ENCODE data around the gene FKBP1A.

DNA sequence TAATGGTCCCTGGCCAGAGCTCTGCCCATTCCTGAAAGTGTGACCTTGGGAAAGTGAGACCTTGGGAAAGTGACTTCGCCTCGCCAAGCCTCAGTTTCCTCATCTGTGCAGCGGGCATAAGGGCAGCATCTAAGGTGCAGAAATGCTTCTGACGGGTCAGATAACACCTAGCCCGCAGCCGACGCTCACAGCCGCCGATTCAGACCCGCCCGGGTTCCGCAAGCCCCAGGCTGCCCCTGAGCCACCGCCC is 486 bp downstream of the FKBP1A start:
- TF ChIP-seq, protein P1, sequence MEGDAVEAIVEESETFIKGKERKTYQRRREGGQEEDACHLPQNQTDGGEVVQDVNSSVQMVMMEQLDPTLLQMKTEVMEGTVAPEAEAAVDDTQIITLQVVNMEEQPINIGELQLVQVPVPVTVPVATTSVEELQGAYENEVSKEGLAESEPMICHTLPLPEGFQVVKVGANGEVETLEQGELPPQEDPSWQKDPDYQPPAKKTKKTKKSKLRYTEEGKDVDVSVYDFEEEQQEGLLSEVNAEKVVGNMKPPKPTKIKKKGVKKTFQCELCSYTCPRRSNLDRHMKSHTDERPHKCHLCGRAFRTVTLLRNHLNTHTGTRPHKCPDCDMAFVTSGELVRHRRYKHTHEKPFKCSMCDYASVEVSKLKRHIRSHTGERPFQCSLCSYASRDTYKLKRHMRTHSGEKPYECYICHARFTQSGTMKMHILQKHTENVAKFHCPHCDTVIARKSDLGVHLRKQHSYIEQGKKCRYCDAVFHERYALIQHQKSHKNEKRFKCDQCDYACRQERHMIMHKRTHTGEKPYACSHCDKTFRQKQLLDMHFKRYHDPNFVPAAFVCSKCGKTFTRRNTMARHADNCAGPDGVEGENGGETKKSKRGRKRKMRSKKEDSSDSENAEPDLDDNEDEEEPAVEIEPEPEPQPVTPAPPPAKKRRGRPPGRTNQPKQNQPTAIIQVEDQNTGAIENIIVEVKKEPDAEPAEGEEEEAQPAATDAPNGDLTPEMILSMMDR (IDR thresholded peaks at IDR 0.05) = no peak
- TF ChIP-seq POLR2AphosphoS5 (IDR thresholded peaks at IDR 0.05) = no peak
- no peak for TF ChIP-seq POLR2A (IDR thresholded peaks at IDR 0.05)

All from sigmoid colon (tissue), 4 donors.